Neuronal stem cell (in vitro differentiated cells): ENCODE results near the gene TBC1D12.

ENCODE experiments used
- DNase-seq: peaks from one replicate; pipeline ENCODE4 v3.0.0-alpha.2; 2013; ENCODE audit warnings: low spot score
- H2AFZ ChIP-seq: one replicate; pipeline ENCODE4 v1.6.1; 2013; ENCODE audit warnings: mild to moderate bottlenecking, low read length, inconsistent platforms
- H2AK5ac ChIP-seq: 2 replicates; pipeline ENCODE4 v1.6.1; 2013; ENCODE audit warnings: low read depth, mild to moderate bottlenecking, inconsistent platforms, low read length, moderate library complexity, mixed read lengths
- H2BK120ac ChIP-seq: 2 replicates; pipeline ENCODE4 v1.6.1; 2013; ENCODE audit warnings: low read depth, mild to moderate bottlenecking, inconsistent platforms, low read length, moderate library complexity, mixed read lengths
- H2BK12ac ChIP-seq: one replicate; pipeline ENCODE4 v1.6.1; 2013; ENCODE audit warnings: low read length, inconsistent platforms
- H2BK15ac ChIP-seq: 2 replicates; pipeline ENCODE4 v1.6.1; 2013; ENCODE audit warnings: mild to moderate bottlenecking, low read length, inconsistent platforms, mixed read lengths
- H2BK5ac ChIP-seq: one replicate; pipeline ENCODE4 v1.6.1; 2013; ENCODE audit warnings: inconsistent platforms, mild to moderate bottlenecking, low read length, moderate library complexity
- H3K14ac ChIP-seq: one replicate; pipeline ENCODE4 v1.6.1; 2013; ENCODE audit warnings: low read length, inconsistent platforms
- H3K18ac ChIP-seq: 2 replicates; pipeline ENCODE4 v1.6.1; 2013; ENCODE audit warnings: low read length, inconsistent platforms
- H3K23ac ChIP-seq: 2 replicates; pipeline ENCODE4 v1.6.1; 2013; ENCODE audit warnings: low read depth, mild to moderate bottlenecking, mixed read lengths, low read length, inconsistent platforms; ENCODE audit not compliant: poor library complexity
- H3K27ac ChIP-seq: replicated peaks from 3 replicates; pipeline ENCODE4 v1.5.1; 2013; ENCODE audit warnings: low read length, inconsistent platforms
- H3K27me3 ChIP-seq, 3 experiments: 2 replicates each; pipeline ENCODE4 v1.6.1; 2013; ENCODE audit warnings: low read length in 3 of 3, mild to moderate bottlenecking in 2 of 3, inconsistent platforms in 1 of 3, low read depth in 1 of 3, mixed read lengths in 1 of 3, moderate library complexity in 1 of 3; ENCODE audit not compliant: control insufficient read depth in 3 of 3, insufficient read depth in 3 of 3
- H3K36me3 ChIP-seq, 2 donors: replicated peaks in 1 of 2; 2 replicates each; pipeline ENCODE4 v1.6.1; 2013; ENCODE audit warnings: low read length in 2 of 2; ENCODE audit not compliant: control insufficient read depth in 2 of 2, insufficient read depth in 2 of 2
- H3K4ac ChIP-seq: 2 replicates; pipeline ENCODE4 v1.6.1; 2013; ENCODE audit warnings: inconsistent platforms, mild to moderate bottlenecking, low read length, moderate library complexity
- H3K4me1 ChIP-seq, 2 donors: 1 replicate in 1 of 2; 2 replicates in 1 of 2; pipeline ENCODE4 v1.6.1; 2013; ENCODE audit warnings: low read length in 2 of 2, low read depth in 1 of 2; ENCODE audit not compliant: control insufficient read depth in 2 of 2, insufficient read depth in 1 of 2
- H3K4me2 ChIP-seq: one replicate; pipeline ENCODE4 v1.6.1; 2013; ENCODE audit warnings: mild to moderate bottlenecking, low read length, inconsistent platforms; ENCODE audit not compliant: insufficient read depth, poor library complexity, severe bottlenecking
- H3K4me3 ChIP-seq, 2 donors: 2 replicates each; pipeline ENCODE4 v1.5.1; 2013; ENCODE audit warnings: low read length in 2 of 2, mild to moderate bottlenecking in 2 of 2, inconsistent platforms in 1 of 2, moderate library complexity in 1 of 2
- H3K79me1 ChIP-seq: one replicate; pipeline ENCODE4 v1.6.1; 2013; ENCODE audit warnings: low read depth, mild to moderate bottlenecking, inconsistent platforms, low read length, moderate library complexity
- H3K9ac ChIP-seq: one replicate; pipeline ENCODE4 v1.6.1; 2013; ENCODE audit warnings: mild to moderate bottlenecking, low read depth, low read length, inconsistent platforms; ENCODE audit not compliant: poor library complexity
- H3K9me3 ChIP-seq, 2 donors: replicated peaks in 1 of 2; 2 replicates each; pipeline versions ENCODE3 to v1.6.1; 2013; ENCODE audit warnings: low read length in 2 of 2, mild to moderate bottlenecking in 2 of 2, inconsistent platforms in 1 of 2, low read depth in 1 of 2, mixed read lengths in 1 of 2, moderate library complexity in 1 of 2; ENCODE audit not compliant: control insufficient read depth in 2 of 2, insufficient read depth in 1 of 2
- H4K8ac ChIP-seq: one replicate; pipeline ENCODE4 v1.6.1; 2013; ENCODE audit warnings: low read depth, mild to moderate bottlenecking, inconsistent platforms, low read length, moderate library complexity
- H4K91ac ChIP-seq: one replicate; pipeline ENCODE4 v1.6.1; 2013; ENCODE audit warnings: low read length, low read depth, mild to moderate bottlenecking, inconsistent platforms; ENCODE audit not compliant: poor library complexity
- WGBS, 2 donors: extraction: QIAGEN DNeasy Blood & Tissue Kit; methylation state at CpG; one replicate each; pipeline ENCODE4 v1.1.7; 2013; ENCODE audit warnings: missing lambda C conversion rate in 2 of 2, mixed read lengths in 1 of 2; ENCODE audit not compliant: insufficient read length in 2 of 2, insufficient replicate concordance in 1 of 2; ENCODE audit errors: extremely low coverage in 2 of 2; 5-methylcytosine and 5-hydroxymethylcytosine counted together

The TBC1D12 gene

DNA sequence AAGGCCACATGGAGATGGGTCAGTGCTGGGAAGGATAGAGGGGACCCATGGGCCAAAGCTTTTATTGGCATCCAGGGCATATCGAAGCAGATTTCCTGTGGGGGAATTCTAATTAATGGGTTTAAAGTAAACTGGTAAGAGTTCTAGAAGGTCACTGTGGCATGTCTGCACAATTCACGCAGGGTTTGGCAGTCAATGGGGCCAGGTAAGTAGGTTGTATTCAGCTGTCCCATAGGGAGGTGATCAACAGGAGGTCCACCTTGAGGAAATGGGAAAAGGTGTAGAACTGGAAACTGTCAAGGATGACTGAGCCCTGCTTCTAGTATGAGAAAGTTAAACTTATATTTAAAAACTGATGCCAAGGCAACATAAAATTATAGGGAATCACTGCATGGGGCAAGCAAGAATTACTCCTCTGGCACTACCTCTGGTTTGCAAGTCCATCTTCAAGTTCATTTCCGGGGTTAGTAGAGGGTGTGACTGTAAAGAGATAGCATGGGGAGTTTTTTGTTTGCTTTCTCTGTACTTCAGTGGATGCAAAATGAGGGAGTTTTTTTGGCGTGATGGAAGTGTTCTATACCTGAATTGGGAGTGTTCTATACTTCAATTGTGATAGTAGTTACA is 22.5 kb downstream of the TBC1D12 start:
- Histone ChIP-seq H4K91ac (no peak overlapping the region), H3K36me3 (no peaks in the 10 kb centered on the region), H3K14ac (no peak overlapping the region), H3K4me2 (no peak overlapping the region), H2BK5ac (no peak overlapping the region), H4K8ac (no peak overlapping the region), H3K79me1 (peaks cover 3% of the 10 kb centered on the region), H2BK120ac (no peak overlapping the region), H3K9ac (no peak overlapping the region), H2BK15ac (no peak overlapping the region), H3K4me3 (no peak overlapping the region), H3K18ac (no peak overlapping the region), H2AFZ (no peak overlapping the region), H3K27me3 (no peaks in the 10 kb centered on the region), H3K4me1 (no peaks in the 10 kb centered on the region), H2BK12ac (no peak overlapping the region), H3K27ac (no peak overlapping the region), H2AK5ac (no peak overlapping the region), H3K4ac (no peak overlapping the region), H3K9me3 (peaks cover 0 to 3% of the 10 kb centered on the region in 2 donors), H3K23ac (no peak overlapping the region)
- no peak for DNase-seq
- WGBS, 2 donors: no CpG with 5 or more reads among the region's 4 CpGs

GRCh38 chr10:94425942-94426341 is 23.6 kb downstream of the TBC1D12 start:
- Histone ChIP-seq H3K4me3 (no peak overlapping the region), H3K36me3 (no peaks in the 10 kb centered on the region), H2AFZ (no peak overlapping the region), H2AK5ac (no peak overlapping the region), H2BK15ac (no peak overlapping the region), H4K8ac (no peak overlapping the region), H2BK5ac (no peak overlapping the region), H3K9ac (no peak overlapping the region), H3K4ac (no peak overlapping the region), H3K18ac (no peak overlapping the region), H3K27ac (no peak overlapping the region), H4K91ac (no peak overlapping the region), H3K4me2 (no peak overlapping the region), H2BK120ac (no peak overlapping the region), H3K27me3 (no peaks in the 10 kb centered on the region), H3K23ac (no peak overlapping the region), H3K14ac (no peak overlapping the region), H3K9me3 (peaks cover 0 to 3% of the 10 kb centered on the region in 2 donors), H3K4me1 (no peaks in the 10 kb centered on the region), H3K79me1 (peaks cover 3% of the 10 kb centered on the region), H2BK12ac (no peak overlapping the region)
- DNase-seq: no peak

DNA sequence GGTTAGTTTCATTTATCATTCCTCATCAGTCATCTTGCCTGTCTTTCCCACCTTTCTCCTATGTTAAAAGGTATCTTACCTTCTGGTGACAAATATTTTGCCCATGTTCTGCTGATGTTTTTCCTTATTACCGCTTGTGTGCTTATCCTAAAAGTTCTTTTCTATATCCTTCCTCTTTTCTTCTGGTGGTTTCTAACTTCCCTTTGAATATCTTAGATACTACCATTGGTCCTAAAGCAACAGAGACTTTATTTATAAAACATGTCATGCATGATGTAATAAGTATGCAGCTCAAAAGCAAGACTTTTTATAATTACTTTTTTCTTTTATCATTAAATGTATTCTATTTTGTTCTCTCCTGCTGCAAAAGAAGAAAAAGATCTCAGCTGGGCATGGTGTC is 24.8 kb downstream of the TBC1D12 start:
- no peak overlapping the region for H3K18ac ChIP-seq
- H3K4ac ChIP-seq: no peak overlapping the region
- no peak overlapping the region for H3K4me3 ChIP-seq
- no peak overlapping the region for H3K23ac ChIP-seq
- H2BK120ac ChIP-seq: no peak overlapping the region
- no peak overlapping the region for H2BK15ac ChIP-seq
- H3K4me2 ChIP-seq: no peak overlapping the region
- H3K27ac ChIP-seq: no peak overlapping the region
- no peak overlapping the region for H2BK12ac ChIP-seq
- H4K91ac ChIP-seq: no peak overlapping the region
- H2AK5ac ChIP-seq: no peak overlapping the region
- WGBS, 2 donors: no CpG with 5 or more reads among the region's 1 CpG
- H3K27me3 ChIP-seq: no peaks in the 10 kb centered on the region
- H2AFZ ChIP-seq: no peak overlapping the region
- H3K4me1 ChIP-seq: peaks cover 0 to 1% of the 10 kb centered on the region in 2 donors
- H3K14ac ChIP-seq: no peak overlapping the region
- H3K9ac ChIP-seq: no peak overlapping the region
- no peaks in the 10 kb centered on the region for H3K36me3 ChIP-seq
- H3K79me1 ChIP-seq: peaks cover 3% of the 10 kb centered on the region
- no peak overlapping the region for H2BK5ac ChIP-seq
- H3K9me3 ChIP-seq: peaks cover 0 to 3% of the 10 kb centered on the region in 2 donors
- no peak for DNase-seq
- H4K8ac ChIP-seq: no peak overlapping the region

DNA sequence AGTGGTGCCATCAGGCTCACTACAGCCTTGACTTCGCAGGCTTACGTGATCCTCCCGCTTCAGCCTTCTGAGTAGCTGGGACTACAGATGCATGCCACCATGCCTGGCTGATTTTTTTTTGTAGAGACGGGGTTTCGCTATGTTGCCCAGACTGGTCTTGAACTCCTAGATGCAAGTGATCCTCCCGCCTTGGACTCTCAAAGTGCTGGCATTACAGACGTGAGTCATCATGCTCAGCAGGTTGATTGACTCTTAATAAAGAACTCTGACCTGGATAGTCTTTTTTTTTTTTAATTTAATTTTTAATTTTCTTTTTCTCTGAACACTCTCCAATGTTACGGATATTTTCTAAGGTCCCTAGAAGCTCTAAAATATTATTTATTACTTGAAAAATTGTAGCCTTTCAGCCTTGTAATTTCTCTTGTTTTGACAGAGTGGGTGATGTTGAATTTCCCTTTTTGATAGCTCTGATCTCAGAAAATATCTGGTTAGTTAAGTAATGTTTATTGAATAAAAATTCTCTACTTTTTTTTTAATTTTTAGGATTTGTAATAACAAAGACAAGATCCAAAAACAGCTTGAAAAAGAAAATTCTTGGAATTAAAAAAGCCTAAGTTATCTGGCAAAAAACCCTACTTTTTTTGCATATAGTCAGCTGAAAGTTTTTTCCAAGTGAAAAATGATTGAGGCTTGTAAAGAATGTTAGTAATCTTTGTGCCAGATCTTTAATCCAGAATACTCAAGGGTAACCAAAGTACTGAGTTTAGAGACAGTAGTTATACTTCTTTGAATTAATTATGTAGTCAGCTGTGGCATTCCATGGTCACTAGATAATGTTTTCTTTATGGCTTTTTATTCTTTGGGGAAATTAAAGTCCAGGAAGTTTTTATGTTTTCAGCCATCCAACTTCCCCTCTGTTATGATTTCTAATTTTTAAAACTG is 26.7 kb downstream of the TBC1D12 start:
- no peak overlapping the region for H2BK120ac ChIP-seq
- H3K79me1 ChIP-seq: peaks cover 3% of the 10 kb centered on the region
- H3K9me3 ChIP-seq: peaks cover 0 to 3% of the 10 kb centered on the region in 2 donors
- no peak overlapping the region for H4K91ac ChIP-seq
- no peak overlapping the region for H3K23ac ChIP-seq
- peaks cover 0 to 1% of the 10 kb centered on the region in 2 donors for H3K4me1 ChIP-seq
- no peak overlapping the region for H3K4me3 ChIP-seq
- H3K14ac ChIP-seq: no peak overlapping the region
- H3K36me3 ChIP-seq: no peaks in the 10 kb centered on the region
- H3K18ac ChIP-seq: no peak overlapping the region
- H2BK12ac ChIP-seq: no peak overlapping the region
- no peak overlapping the region for H3K27ac ChIP-seq
- H2BK5ac ChIP-seq: no peak overlapping the region
- no peaks in the 10 kb centered on the region for H3K27me3 ChIP-seq
- H3K4me2 ChIP-seq: no peak overlapping the region
- no CpG with 5 or more reads among the region's 8 CpGs for WGBS, 2 donors
- H4K8ac ChIP-seq: no peak overlapping the region
- H2AFZ ChIP-seq: no peak overlapping the region
- no peak overlapping the region for H2AK5ac ChIP-seq
- no peak overlapping the region for H3K9ac ChIP-seq
- H3K4ac ChIP-seq: no peak overlapping the region
- H2BK15ac ChIP-seq: no peak overlapping the region
- no peak for DNase-seq
